H1 (cell line): Measurements from ENCODE around the gene CXCR3.
"Not testable (repeated sequence)": the region's sequence is repeated elsewhere in the genome, so short reads cannot be mapped to it uniquely, and the experiment has no call there.

Experiments used
- BACH1 ChIP-seq: IDR thresholded peaks from 2 replicates; pipeline ENCODE4 v1.6.1; 2012; ENCODE audit warnings: low read length, improper control_type of control experiment
- GTF2F1 ChIP-seq: IDR thresholded peaks from 2 replicates; pipeline ENCODE4 v1.6.1; 2012; ENCODE audit warnings: low read depth, low read length, improper control_type of control experiment, borderline replicate concordance
- HDAC2 ChIP-seq, 2 experiments: fragments of 300-600 bp in 1 of 2; sonication (generic) in 1 of 2; IDR thresholded peaks; 2 replicates each; pipeline ENCODE4 v1.6.1; 2011 to 2012; ENCODE audit warnings: low read depth in 2 of 2, low read length in 2 of 2, mild to moderate bottlenecking in 2 of 2, moderate library complexity in 2 of 2, borderline replicate concordance in 1 of 2, inconsistent platforms in 1 of 2
- KDM1A ChIP-seq: fragments of 200-600, 300-600 bp; sonication (generic); IDR thresholded peaks from 2 replicates; pipeline ENCODE4 v1.7.1; 2016; ENCODE audit warnings: mild to moderate bottlenecking, low read length, borderline replicate concordance
- MAFK ChIP-seq: IDR thresholded peaks from 2 replicates; pipeline ENCODE4 v1.6.1; 2012; ENCODE audit warnings: low read depth, mild to moderate bottlenecking, improper control_type of control experiment, low read length
- RBBP5 ChIP-seq: IDR thresholded peaks from 2 replicates; pipeline ENCODE4 v1.7.1; 2012; ENCODE audit warnings: low read depth, mild to moderate bottlenecking, inconsistent platforms, low read length, moderate library complexity, borderline replicate concordance
- RNF2 ChIP-seq: fragments of 200-900, 300-1000 bp; sonication (generic); IDR thresholded peaks from 2 replicates; pipeline ENCODE4 v1.7.1; 2016; ENCODE audit warnings: borderline replicate concordance, low read depth, mild to moderate bottlenecking, antibody characterized with exemption, low read length; ENCODE audit not compliant: poor library complexity, severe bottlenecking; ENCODE audit errors: missing control alignments
- TCF12 ChIP-seq: IDR thresholded peaks from 2 replicates; pipeline ENCODE4 v1.6.1; 2011; ENCODE audit warnings: low read depth, mild to moderate bottlenecking, low read length
- TF ChIP-seq, protein P1 (sequence below), 3 experiments: IDR thresholded peaks; 1 replicate in 2 of 3; 2 replicates in 1 of 3; pipeline versions ENCODE4 v1.5.1 to v1.6.1; 2011; ENCODE audit warnings: low read length in 3 of 3, mild to moderate bottlenecking in 3 of 3, inconsistent platforms in 2 of 3, low read depth in 1 of 3, moderate library complexity in 1 of 3; ENCODE audit not compliant: insufficient read depth in 1 of 3; ENCODE audit errors: control extremely low read depth in 1 of 3

DNA sequence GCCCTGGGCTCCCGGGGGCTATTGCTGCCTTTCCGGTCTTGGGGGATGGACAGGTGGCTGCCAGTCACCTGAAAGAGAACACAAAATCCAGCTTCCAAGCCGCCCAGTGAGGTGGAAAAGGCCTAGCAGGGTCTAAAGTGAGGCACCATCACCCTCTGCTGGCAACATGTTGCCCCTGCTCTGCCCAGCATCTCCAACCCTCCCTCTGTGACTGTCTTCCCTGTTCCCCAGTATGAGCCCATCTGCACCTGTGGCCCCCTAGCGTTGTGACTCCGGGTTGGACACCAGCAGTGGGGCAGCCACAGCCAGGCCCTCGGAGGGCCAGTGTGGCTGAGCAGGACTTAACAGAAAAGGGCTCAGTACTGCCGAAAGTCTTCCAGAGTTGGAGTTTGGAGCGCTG, 45.9 kb upstream of the CXCR3 start:
- TF ChIP-seq, protein P1, sequence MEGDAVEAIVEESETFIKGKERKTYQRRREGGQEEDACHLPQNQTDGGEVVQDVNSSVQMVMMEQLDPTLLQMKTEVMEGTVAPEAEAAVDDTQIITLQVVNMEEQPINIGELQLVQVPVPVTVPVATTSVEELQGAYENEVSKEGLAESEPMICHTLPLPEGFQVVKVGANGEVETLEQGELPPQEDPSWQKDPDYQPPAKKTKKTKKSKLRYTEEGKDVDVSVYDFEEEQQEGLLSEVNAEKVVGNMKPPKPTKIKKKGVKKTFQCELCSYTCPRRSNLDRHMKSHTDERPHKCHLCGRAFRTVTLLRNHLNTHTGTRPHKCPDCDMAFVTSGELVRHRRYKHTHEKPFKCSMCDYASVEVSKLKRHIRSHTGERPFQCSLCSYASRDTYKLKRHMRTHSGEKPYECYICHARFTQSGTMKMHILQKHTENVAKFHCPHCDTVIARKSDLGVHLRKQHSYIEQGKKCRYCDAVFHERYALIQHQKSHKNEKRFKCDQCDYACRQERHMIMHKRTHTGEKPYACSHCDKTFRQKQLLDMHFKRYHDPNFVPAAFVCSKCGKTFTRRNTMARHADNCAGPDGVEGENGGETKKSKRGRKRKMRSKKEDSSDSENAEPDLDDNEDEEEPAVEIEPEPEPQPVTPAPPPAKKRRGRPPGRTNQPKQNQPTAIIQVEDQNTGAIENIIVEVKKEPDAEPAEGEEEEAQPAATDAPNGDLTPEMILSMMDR (IDR thresholded peaks at IDR 0.05; ENCODE audit: control extremely low read depth in 1 of 3, insufficient read depth in 1 of 3, low read depth in 1 of 3, low read length in 3 of 3): peak in 2 of 3 experiments; percentile 67 to 74; a peak in 3 of 4 replicates
- not testable (repeated sequence) for TF ChIP-seq RBBP5; TCF12; RNF2; BACH1; MAFK; GTF2F1; KDM1A; HDAC2 (IDR thresholded peaks at IDR 0.05; ENCODE audit: borderline replicate concordance in 1 of 2, low read depth in 2 of 2, low read length in 2 of 2)
